SU-DHL-6 (cell line): Measurements from ENCODE around the gene PSMC3.

ENCODE experiments used
- CTCF ChIP-seq: fragments of 200-600 bp; sonication (generic); IDR thresholded peaks from one replicate; pipeline ENCODE4 v1.5.1; 2017; ENCODE audit warnings: antibody characterized with exemption, mild to moderate bottlenecking, low read length, moderate library complexity; ENCODE audit not compliant: insufficient read depth, poor library complexity, severe bottlenecking
- EZH2phosphoT487 ChIP-seq: fragments of 200-600 bp; sonication (generic), shearing (Covaris generic); conservative IDR thresholded peaks from 2 replicates; pipeline ENCODE4 v1.6.1; 2018; ENCODE audit warnings: mild to moderate bottlenecking, antibody characterized with exemption, low read length, moderate library complexity, mixed read lengths

GRCh38 chr11:47398011-47398410 lies 28.2 kb downstream of the PSMC3 start:
- TF ChIP-seq CTCF = no peak
- TF ChIP-seq EZH2phosphoT487 = no peak
